GM19468 (cell line): ENCODE data around the gene FAAP20.

ENCODE experiments used
- ATAC-seq: cut with Tn5 transposase; IDR thresholded peaks from one replicate; pipeline ENCODE4 v1.9.1; 2021; ENCODE audit warnings: mild to moderate bottlenecking, moderate library complexity, moderate number of reproducible peaks; ENCODE audit not compliant: unreplicated experiment; ENCODE audit errors: extremely low read depth

The FAAP20 gene, protein sequence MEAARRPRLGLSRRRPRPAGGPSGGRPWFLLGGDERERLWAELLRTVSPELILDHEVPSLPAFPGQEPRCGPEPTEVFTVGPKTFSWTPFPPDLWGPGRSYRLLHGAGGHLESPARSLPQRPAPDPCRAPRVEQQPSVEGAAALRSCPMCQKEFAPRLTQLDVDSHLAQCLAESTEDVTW

DNA sequence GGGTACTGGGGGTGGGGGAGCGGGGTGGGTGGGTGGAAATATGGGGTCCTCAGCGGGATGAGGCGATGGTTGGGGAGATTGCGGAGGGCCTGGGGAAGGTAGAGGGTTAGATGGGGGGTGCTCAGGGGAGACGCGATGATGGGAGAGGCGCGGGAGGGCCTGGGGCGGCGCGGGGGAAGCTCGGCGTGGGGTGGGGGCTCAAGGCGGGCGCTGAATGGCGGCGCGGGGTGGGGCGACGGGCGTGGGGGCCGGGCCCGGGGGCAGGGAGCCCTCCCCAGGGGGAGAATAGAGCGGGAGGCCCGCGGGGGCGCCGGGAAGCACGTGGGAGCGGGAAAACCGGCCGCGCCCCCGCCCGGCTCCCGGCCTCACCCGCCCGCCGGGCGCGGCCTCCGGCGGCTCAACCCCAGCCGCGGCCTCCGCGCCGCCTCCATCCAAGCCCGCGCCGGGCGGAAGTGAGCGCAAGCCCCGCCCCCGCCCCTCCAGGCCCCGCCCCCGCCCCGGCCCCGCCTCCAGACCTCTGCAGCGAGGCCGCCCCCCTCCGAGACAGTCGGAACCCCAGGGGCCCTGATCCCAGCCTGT lies at the start of gene FAAP20:
TSS of gene FAAP20 (minus strand) at position 454 of the 579 bp plus-strand sequence. CDS start at position 431, 23 bp downstream.
- ATAC-seq, result peak; percentile 5

DNA sequence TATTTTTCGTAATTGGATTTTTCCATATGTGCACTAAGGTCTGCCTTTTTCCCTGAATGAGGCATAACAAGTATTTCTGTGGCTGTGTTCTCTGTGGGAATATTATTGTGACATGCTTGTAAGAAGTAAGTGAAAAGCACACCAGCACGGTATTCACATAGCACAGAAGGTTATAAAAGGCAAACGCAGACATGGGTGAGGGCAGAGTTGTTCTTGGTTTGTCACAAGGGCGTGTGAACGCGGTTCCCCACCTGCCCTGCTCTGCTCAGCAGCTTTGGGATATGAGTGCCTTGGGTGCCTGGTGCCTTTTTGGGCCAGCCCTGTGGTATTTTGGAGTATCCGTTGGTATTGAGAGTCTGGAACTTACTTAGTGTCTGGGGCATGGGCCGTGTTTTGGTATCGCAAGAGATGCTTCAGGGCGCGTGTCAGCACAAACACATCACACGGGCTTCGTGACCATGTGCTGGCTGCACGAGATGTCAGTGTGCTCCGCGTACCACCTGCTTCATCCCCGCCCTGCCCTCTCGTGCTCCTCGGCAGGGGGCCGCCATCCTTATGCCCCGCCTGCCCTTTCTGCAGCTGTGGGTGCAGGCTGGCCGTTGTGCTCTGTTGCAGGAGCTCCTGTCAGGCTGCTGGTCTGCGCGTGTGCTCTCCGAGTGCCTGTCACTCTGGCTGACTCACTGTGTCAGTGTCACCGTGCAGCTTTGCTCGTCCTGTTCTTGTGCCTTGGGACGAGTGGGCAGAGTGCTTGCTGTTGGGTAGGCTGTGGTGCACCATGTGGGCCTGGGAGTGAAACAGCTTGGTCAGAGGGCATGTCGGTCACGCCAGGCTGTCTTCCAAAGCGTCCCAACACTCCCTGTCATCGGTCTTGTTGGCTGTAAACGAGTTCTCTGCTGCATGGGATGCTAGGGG lies 48.5 kb upstream of the FAAP20 start:
- no peak for ATAC-seq

DNA sequence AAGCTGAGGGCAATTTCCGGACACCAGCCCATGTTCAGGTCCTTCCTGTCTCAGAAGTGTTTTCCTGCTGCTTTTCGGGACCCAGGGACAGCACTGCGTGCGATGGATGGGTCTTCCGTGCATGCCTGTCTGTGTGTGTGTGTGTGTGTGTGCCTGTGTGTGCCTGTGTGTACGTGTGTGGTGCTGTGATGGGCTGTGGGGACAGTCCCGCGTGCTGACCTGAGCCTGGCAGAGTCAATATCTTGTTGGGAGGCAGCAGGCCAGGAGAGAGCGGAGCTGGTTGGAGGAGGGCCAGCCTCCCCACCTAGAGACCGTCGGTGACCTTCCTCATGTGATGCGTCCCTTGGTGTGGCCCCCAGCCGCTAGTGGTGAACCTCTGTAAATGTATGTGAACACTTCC lies 47.2 kb upstream of the FAAP20 start:
- no peak for ATAC-seq

DNA sequence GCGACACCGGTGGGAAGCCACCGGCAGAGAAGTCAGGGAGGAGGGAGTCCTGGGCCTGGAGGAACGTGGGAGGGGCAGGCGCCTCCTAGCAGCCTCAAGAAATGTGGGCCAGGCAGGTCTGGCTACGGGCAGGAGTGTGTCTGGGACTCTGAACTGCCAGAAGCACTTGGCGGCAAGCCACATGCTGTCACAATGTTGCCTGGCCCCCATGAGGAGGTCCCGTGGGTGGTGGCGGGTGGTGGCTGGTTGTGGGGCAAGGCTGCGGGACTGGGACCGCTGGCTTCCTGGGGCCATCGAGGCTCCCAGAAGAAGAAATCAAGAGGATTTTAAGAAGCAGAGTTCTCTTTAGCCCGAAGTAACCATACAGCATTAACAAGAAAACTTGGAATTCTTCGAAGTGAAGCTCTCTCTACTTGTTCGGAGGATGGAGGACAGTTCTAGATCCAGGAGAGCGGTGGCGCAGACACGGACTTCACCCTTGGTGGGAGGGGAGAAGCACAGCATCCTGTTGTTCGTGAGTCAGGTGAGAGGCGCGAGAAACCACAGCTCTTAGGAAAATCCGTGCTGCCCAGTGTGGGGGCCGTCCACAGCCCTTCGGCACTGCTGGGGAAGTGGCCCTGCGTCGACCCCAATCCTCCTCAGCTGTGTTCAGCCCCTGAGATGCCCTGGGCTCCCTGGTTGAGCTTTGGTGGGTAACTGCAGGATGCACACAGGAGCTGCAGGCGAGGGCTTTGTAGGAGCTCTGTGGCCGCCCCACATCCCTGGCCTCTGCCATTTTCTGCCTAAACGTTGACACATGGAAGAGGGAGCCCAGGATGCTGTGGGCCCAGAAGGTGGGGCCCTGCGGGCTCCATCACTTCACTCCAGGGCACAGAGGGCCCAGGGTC lies 45.9 kb upstream of the FAAP20 start:
- ATAC-seq, result no peak

DNA sequence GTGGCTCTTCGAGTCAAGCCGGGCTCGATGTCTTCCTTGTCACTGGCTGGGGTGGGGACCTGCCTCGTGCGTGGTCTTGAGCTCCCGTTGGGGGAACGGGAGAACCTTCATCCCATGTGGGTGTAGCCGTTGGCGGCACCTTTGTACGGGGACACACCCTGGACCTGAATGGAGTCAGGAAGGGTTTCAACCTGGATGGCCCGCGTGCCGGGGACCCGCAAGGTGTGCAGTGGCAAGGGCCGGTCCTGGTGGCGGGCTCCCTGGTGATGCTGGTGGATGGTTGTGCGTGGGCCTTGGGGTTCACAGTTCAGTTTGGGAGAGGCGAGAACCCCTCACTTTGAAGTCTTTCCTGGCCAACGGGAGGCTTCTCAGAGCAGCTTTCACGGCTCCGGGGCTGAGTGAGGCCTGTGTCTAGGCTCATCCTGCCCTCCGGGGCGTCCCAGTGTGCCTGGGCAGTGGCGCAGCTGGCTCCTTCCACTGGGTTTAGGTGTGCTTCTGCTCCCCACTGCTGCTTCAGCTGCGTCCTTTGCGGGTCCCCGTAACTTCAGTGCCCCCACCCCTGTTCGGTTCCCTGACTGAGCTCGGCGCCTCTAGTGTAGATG lies 44.9 kb upstream of the FAAP20 start:
- ATAC-seq, result no peak

DNA sequence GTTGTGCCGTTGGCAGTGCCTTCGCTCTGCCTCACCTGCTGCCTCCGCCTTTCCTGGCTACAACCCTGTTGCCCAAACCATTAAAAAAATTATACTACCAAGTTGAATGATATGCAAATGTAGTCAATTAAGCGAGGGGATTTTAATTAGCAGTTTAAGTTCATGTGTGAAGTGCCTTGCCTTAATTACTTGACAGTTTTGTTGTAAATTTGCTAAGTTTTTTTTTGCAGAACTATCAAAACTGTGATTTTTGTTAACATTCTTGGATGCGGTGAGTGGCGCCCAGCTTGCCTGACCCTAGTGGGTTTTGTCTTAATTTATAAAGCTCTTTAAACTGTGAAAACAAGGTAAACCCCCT lies 44.4 kb upstream of the FAAP20 start:
- no peak for ATAC-seq

DNA sequence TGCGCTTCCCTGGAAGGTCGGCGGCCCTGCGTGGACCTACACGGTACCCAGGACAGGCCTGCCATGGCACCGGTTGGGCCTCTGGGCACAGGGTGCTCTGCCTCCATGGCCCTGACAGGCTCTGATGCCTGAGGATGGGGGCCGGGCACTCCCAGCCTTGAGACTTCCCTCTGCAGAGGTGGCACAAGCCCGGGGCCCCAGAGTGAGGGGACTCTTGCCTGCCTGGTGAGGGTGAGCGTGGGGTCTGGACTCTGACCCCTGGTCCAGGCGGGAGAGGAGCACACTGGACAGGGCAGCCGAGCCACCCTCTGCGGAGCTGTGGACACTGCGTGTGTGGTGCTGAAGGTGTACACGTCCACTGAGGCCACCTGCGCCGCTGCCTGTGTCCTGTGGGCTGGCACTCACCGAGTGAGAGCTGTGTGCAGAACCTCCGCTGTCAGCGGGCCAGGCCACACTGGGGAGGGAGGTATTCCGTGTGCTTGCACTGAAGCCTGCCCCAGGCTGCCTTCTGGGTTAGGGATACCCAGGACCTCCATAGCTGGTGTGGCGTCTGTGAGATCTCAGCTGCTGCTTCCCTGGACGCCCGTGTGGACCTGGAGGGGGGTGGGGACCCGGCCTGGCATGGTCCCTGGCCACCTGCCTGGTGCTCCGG lies 43.9 kb upstream of the FAAP20 start:
- no peak for ATAC-seq

DNA sequence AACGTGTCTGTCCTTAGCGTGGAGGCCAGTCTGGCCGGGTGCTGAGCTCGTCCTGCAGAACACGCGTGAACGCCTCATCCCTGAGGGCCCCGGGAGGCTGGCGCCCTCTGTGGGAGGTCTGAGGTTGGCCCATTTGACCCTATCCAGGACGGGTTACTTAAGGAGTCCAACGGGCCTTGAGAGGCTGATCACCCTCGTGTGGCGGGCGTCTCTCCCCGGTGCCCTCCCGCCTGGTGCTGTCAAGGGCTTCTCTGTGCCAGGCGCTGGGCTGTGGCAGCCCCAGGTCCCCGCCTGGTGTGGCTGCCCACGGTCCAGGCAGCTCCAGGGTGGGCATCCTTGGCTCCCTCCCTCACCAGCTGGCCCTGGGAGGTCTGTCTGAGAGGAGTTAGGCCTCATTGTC lies 43.2 kb upstream of the FAAP20 start:
- no peak for ATAC-seq

DNA sequence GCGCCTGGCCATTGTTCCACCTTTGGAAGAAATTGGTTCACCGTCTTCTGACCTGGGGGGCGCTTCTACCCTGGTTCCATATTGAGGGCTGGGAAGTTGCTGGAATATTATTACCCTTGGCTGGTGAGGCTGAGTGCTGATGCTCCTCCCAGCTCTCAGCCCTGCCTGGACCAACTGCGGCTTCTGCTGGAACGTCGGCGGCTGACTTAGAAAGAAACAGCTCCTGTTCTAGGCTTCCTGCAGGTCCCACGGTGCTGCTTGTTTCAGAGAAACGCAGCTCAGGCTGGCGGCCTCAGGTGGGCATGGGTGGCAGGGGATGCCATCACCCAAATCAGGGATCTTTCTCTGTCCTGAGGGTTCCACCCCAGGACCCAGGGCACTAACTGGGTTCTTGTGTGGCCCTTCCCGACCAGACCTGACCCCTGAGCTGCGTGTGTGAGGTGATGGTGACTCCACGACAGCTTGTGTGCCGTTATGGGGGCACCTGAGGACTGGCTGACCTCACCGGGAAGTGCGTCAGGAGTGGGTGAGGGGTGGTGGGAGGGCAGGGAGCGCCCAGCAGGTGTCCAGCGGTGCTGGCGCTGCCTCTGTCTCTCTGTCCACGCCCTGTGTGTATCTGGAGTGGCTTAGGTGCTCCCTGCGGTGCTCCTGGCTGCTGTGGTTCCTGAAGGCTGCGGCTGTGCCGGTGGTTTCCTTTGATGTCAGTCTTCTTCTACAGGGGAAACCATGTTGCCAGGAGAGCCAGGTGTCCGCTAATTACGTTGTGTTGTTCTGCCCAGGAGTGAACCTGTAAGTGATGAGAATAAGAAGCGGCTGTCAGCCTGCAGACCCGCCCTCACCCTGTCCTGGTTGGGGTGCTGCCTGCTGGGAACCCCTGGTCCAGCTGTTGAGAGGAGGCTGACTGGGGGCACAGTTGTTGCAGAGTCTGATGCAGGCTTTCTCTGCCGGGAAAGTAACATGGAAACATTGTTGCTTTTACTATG lies 42.4 kb upstream of the FAAP20 start:
- no peak for ATAC-seq

DNA sequence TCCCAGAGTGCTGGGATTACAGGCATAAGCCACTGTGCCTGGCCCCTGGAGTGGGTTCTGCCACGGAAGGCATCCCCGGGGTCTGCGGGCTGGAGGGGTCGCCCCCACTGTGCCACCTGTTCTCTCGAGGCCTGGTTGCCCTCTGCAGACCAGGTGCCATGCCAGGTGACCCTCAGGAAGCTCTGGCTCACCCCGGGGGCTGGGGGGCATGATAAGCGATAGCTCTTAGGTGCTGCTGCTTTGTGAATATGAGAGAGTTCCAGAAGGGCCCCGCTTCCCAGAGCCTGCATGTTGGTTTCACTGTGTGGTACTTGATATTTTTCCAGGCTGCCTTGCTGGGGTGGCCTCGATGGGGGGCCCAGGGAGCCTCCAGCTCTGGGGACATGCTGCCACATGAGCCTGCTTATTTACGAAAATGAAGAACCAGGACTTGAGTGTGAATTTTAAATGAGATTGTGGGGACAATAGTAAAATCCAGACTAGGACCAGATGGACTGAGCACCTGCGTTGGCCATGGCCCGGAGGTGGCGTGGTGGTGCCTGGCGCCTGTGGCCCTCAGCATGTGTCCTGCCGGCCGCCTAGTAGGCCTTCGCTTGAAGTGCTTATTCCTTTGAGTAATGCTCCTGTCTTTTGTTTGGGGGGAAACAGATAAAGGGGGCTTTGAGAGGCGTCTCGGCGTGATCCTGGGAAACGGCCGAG lies 40.9 kb upstream of the FAAP20 start:
- ATAC-seq, result no peak

DNA sequence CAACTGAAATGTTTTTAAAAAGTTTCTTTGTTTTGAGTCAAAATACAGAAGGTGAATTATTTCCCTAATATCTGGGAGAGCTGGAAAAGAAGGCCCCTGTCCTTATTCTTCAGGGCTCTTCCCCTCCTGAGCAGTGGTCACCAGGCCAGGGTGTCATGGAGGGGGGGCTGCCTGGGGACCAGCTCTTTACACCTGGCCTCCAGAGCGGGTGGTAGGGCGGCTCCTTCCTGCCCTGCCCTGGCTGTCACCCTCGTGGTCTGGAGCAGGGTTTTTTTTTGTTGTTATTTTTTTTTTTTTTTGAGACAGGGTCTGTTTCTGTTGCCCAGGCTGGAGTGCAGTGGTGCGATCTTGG lies 40.2 kb upstream of the FAAP20 start:
- no peak for ATAC-seq

DNA sequence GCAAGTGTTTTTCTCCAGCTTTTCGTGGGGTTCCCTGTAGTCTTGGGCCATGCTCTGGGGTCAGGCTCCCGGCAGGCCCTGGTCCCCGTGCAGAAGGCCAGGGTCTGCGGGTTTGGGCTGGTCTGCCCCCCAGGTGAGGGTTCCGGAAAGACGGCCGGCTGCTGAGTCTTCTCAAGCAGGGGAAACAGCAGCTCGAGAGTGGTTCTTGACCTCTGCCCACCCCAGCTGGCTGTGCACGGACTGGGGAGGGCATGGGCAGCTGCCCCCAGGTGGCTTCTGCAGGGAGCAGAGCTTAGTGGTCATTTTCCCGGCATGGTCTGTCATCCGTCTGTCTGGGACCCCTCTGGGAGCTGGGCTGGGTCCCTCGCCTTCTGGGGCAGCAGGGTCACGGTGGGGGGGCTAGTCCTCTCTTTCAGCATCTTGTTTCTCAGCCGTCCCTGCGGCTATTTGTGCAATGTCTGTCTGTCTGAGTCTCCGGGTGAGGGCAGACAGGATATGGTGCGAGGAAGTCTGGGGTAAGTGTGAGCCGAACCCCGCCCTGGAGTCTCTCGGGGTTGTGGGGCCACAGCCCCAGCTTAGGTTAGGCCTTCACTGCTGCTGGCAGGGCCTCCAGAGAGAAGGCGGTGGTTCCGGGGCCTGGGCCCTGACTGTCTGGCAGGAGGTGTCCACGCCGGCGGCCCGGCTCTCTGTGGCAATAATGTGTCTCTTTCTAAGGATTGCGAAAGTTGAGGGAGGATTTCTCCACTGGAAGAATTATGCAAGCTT lies 39.6 kb upstream of the FAAP20 start:
- ATAC-seq, result no peak

DNA sequence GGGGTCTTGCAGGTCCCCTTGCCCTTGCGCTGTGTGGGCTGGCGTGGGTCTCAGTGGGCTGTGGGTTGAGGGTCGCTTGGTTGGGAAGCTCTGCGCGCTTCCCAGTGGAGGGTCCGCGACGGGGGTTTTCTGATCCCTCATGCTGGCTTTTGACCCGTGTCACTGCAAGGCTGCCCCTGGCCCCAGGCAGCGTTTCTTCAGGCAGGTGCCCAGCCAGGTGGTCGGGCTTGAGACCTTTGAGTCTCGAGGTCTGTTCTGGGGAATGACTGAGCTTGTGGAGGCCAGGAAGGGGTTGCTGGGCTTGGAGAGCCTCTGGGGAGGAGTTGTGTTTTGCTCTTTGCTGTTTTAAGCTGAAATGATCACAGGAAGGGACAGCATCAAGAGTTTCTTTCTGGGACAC lies 38.9 kb upstream of the FAAP20 start:
- ATAC-seq, result no peak

DNA sequence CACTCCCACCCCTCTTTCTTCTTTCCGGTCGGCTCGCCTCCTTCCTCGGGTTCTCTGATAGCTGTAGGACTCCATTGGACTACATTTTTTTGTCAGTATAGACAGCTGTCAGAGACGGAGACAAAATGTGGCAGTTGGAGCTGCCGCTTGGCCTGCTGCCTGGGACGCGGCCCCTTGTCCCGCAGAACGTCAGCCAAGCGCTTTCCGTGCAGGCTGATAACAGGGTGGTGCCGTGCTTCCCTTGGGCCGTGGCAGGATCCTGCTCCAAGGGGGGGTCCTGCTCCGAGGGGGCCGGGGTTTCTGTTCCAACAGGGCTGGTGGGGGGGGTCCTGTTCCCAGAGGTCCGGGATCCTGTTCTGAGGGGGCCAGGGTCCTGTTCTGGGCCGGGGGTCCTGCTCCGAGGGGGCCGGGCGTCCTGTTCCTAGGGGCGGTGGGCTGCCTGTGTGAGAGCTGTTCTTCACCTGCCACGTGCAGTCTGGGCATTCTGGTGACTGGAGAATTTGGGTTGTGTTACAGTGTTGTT lies 38.4 kb upstream of the FAAP20 start:
- no peak for ATAC-seq

DNA sequence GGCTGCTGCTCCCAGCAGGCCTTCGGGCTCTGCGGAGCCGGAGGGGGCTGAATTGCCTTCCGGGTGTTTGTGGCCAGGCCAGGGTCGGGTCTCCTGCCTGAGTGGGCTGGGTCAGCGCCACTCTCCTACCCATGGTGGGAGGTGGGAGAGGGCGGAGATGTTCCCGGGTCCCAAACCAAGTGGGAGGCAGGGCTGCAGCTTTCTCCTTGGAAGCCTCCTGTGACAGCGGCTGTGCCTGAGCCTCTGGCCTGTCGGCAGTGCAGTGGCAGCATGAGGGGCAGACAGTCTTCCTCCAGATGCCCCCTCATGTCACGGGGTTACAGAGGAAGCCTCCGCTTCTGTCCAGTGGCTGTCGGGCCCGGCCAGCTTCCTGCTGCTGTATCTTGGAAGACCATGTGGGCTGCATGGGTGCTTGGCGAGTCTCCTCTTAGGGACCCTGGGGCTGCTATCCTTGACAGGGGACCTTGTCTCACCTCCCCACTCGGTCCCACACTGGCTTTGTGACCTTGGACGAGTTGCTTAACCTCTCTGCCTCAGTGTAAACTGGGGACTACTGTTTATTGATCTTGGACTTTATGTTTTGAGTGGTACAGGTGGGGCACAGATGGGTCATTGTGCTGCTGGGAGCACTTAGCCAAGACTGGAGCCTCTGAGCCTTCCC lies 37.8 kb upstream of the FAAP20 start:
- no peak for ATAC-seq

DNA sequence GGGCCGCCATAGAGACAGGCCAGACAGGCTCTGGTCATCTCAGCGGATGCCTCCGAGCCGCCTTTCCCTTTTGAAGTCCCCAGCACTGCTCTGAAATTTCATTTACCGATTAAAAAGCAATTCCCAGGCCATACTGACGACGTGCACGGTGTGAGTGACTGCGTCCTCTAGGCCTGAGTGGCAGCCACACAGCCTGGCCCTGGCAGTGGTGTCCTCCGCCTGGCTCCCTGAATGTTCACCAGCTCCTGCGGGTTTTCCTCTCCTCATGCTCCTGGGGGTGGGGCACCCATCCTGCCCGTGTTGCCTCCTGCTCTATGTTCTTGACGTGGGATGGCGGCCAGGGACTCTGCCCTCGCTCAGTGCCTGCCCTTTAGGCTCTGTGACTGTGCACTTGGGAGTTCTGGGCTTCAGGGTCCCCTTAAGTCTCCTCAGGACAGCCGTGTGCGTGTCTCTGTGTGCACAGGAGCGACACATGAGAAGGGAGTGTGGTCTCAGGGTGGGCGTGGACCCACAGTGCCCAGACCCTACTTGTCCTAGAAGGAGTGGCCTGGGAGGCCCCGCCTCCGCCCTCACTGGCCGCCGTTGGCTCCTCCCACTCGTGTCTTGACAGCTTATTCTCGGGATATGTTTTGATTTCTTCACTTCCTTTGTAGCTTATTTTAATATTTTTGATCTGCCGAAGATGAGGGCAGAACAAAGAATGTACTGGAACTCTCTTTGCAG lies 37.1 kb upstream of the FAAP20 start:
- no peak for ATAC-seq
